CD14-positive monocyte (primary cell): ENCODE data around the gene NFYB. TPM values are rescaled to one million over a fixed set of nuclear protein-coding genes. Genes with fewer than 3 reads are reported as not detected.
A peak's percentile ranks its signal among the peaks of the same experiment; 100 is the strongest.

ENCODE experiments used
- DNase-seq, 3 donors: peaks; one replicate each; pipeline ENCODE4 v3.0.0-alpha.2; 2011 to 2022
- H2AFZ ChIP-seq: 2 replicates; pipeline ENCODE4 v1.6.0; 2012; ENCODE audit warnings: mild to moderate bottlenecking, low read depth, low read length, inconsistent platforms; ENCODE audit not compliant: insufficient read depth, poor library complexity, severe bottlenecking
- H3K27ac ChIP-seq, 2 donors: 1 replicate in 1 of 2; 2 replicates in 1 of 2; pipeline ENCODE4 v1.5.1; 2012 to 2013; ENCODE audit warnings: low read length in 2 of 2, control low read depth in 1 of 2, inconsistent platforms in 1 of 2, low read depth in 1 of 2, mild to moderate bottlenecking in 1 of 2
- H3K27me3 ChIP-seq, 2 donors: one replicate each; pipeline versions ENCODE4 v1.6.0 to v1.6.1; 2011 to 2013; ENCODE audit warnings: low read length in 2 of 2; ENCODE audit not compliant: control insufficient read depth in 2 of 2, insufficient read depth in 2 of 2
- H3K36me3 ChIP-seq, 2 donors: replicated peaks in 1 of 2; 1 replicate in 1 of 2; 2 replicates in 1 of 2; pipeline versions ENCODE4 v1.5.1 to v1.6.1; 2012 to 2013; ENCODE audit warnings: low read length in 2 of 2, control low read depth in 1 of 2, inconsistent platforms in 1 of 2, mild to moderate bottlenecking in 1 of 2; ENCODE audit not compliant: insufficient read depth in 2 of 2, control insufficient read depth in 1 of 2
- H3K4me1 ChIP-seq, 2 donors: 1 replicate in 1 of 2; 2 replicates in 1 of 2; pipeline versions ENCODE4 v1.5.1 to v1.6.1; 2012 to 2013; ENCODE audit warnings: low read length in 2 of 2, control low read depth in 1 of 2, inconsistent platforms in 1 of 2, mild to moderate bottlenecking in 1 of 2, moderate library complexity in 1 of 2; ENCODE audit not compliant: insufficient read depth in 2 of 2, control insufficient read depth in 1 of 2
- H3K4me2 ChIP-seq: replicated peaks from 2 replicates; pipeline ENCODE3; 2012; ENCODE audit warnings: low read length, moderate library complexity, mild to moderate bottlenecking; ENCODE audit not compliant: poor library complexity, severe bottlenecking; ENCODE audit errors: extremely low read depth
- H3K4me3 ChIP-seq, 3 experiments: fragments of 200-600 bp in 1 of 3; sonication (generic) in 1 of 3; replicated peaks in 1 of 3; 1 replicate in 2 of 3; 2 replicates in 1 of 3; pipeline ENCODE4 v1.5.1; 2011 to 2013; ENCODE audit warnings: low read length in 3 of 3, mild to moderate bottlenecking in 3 of 3, control low read depth in 2 of 3, low read depth in 2 of 3, inconsistent platforms in 1 of 3, moderate library complexity in 1 of 3
- H3K79me2 ChIP-seq: 2 replicates; pipeline ENCODE4 v1.6.0; 2012; ENCODE audit warnings: mild to moderate bottlenecking, control low read depth, inconsistent platforms, low read length, moderate library complexity; ENCODE audit not compliant: insufficient read depth
- H3K9ac ChIP-seq: 2 replicates; pipeline ENCODE4 v1.6.0; 2017; ENCODE audit warnings: low read length, mild to moderate bottlenecking; ENCODE audit not compliant: insufficient read depth, poor library complexity, severe bottlenecking
- H3K9me3 ChIP-seq, 2 donors: replicated peaks in 1 of 2; 1 replicate in 1 of 2; 2 replicates in 1 of 2; pipeline versions ENCODE4 v1.5.1 to v1.6.1; 2012 to 2013; ENCODE audit warnings: low read length in 2 of 2, control low read depth in 1 of 2; ENCODE audit not compliant: control insufficient read depth in 1 of 2, insufficient read depth in 1 of 2
- H4K20me1 ChIP-seq: 2 replicates; pipeline ENCODE4 v1.6.0; 2012; ENCODE audit warnings: mild to moderate bottlenecking, low read length, control low read depth, moderate library complexity; ENCODE audit not compliant: insufficient read depth
- H3K27ac Mint-ChIP-seq, 7 donors: one replicate each; pipeline ENCODE4 v1.8.0; 2020; ENCODE audit warnings: mild to moderate bottlenecking in 7 of 7, mixed read lengths in 7 of 7, moderate library complexity in 6 of 7, inconsistent platforms in 2 of 7
- H3K27me3 Mint-ChIP-seq, 3 donors: one replicate each; pipeline ENCODE4 v1.8.0; 2021 to 2022; ENCODE audit warnings: low read depth in 3 of 3, mild to moderate bottlenecking in 3 of 3, mixed read lengths in 3 of 3, moderate library complexity in 3 of 3, inconsistent platforms in 1 of 3
- H3K36me3 Mint-ChIP-seq, 2 donors: one replicate each; pipeline ENCODE4 v1.8.0; 2020; ENCODE audit warnings: mixed read lengths in 2 of 2, inconsistent platforms in 1 of 2, mild to moderate bottlenecking in 1 of 2
- H3K4me1 Mint-ChIP-seq: one replicate; pipeline ENCODE4 v1.8.0; 2020; ENCODE audit warnings: mild to moderate bottlenecking, mixed read lengths
- H3K4me3 Mint-ChIP-seq, 2 donors: one replicate each; pipeline ENCODE4 v1.8.0; 2020; ENCODE audit warnings: mild to moderate bottlenecking in 2 of 2, mixed read lengths in 2 of 2, moderate library complexity in 1 of 2
- H3K9me3 Mint-ChIP-seq, 7 donors: one replicate each; pipeline ENCODE4 v1.8.0; 2020 to 2022; ENCODE audit warnings: mixed read lengths in 7 of 7, mild to moderate bottlenecking in 6 of 7, moderate library complexity in 6 of 7, inconsistent platforms in 2 of 7
- CTCF ChIP-seq: fragments of 200-600 bp; IDR thresholded peaks from one replicate; pipeline ENCODE4 v1.8.0; 2022; ENCODE audit warnings: antibody characterized with exemption, mild to moderate bottlenecking
- WGBS: methylation state at CpG from one replicate; pipeline ENCODE4 v1.1.5; 2013; ENCODE audit warnings: missing lambda C conversion rate; ENCODE audit not compliant: insufficient coverage; 5-methylcytosine and 5-hydroxymethylcytosine counted together
- intact Hi-C, 2 donors: fragments of 100-400 bp; cut with micrococcal nuclease; formaldehyde crosslinking; loops; one replicate each; pipeline versions ENCODE4 v1.15.0 to v1.15.1; 2023
- polyA plus RNA-seq, 3 donors: library from polyadenylated mRNA; depleted of rRNA in 1 of 3; unstranded in 2 of 3; stranded (reverse) in 1 of 3; fragments of 300-500 nt in 2 of 3; fragments of >200 nt in 1 of 3; fragmentation: Illumina TruSeq in 2 of 3; gene quantifications; 1 replicate in 2 of 3; 2 replicates in 1 of 3; pipeline ENCODE4 v1.2.3, GENCODE V29; 2012 to 2021

Gene NFYB
- polyA plus RNA-seq, 3 donors, result 11.6 to 14.6 (median 12.3) TPM

- peaks cover 0 to 2% (median 0%) of the 10 kb centered on the region in 3 donors for H3K27me3 Mint-ChIP-seq
- H3K27ac Mint-ChIP-seq, result no peak overlapping the region
- intact Hi-C loops, result no loop called here
- 80% methylated on average over 2 of the region's 3 CpGs for WGBS
- peaks cover 0 to under 1% of the 10 kb centered on the region in 2 donors for H3K4me1 ChIP-seq
- TF ChIP-seq CTCF, result no peak
- no peaks in the 10 kb centered on the region for H3K36me3 Mint-ChIP-seq
- peaks cover 7 to 22% (median 11%) of the 10 kb centered on the region in 7 donors for H3K9me3 Mint-ChIP-seq
- H3K9me3 ChIP-seq, result peaks cover 7 to 20% of the 10 kb centered on the region in 2 donors
- peaks cover 2% of the 10 kb centered on the region for H3K4me1 Mint-ChIP-seq
- H3K27ac ChIP-seq, result no peak overlapping the region
- no peak for DNase-seq
- no peaks in the 10 kb centered on the region for H3K36me3 ChIP-seq
- H3K4me3 ChIP-seq, result no peak overlapping the region
- peak overlapping the region; percentile 26 for H2AFZ ChIP-seq
- no peaks in the 10 kb centered on the region for H4K20me1 ChIP-seq
- no peak overlapping the region for H3K9ac ChIP-seq
- no peak overlapping the region for H3K4me3 Mint-ChIP-seq
- H3K27me3 ChIP-seq, result no peaks in the 10 kb centered on the region
- H3K4me2 ChIP-seq, result no peak overlapping the region
- no peaks in the 10 kb centered on the region for H3K79me2 ChIP-seq
These were observed 45.4 kb upstream of the NFYB start for GRCh38 chr12:104183443-104183842.

- H3K36me3 ChIP-seq, result no peaks in the 10 kb centered on the region
- WGBS, result 100% methylated on average over 1 of the region's 5 CpGs
- H3K9me3 ChIP-seq, result peaks cover 7 to 20% of the 10 kb centered on the region in 2 donors
- H3K9ac ChIP-seq, result no peak overlapping the region
- no peak overlapping the region for H3K4me3 ChIP-seq
- H3K79me2 ChIP-seq, result no peaks in the 10 kb centered on the region
- H3K27me3 Mint-ChIP-seq, result peaks cover 0 to 2% (median 0%) of the 10 kb centered on the region in 3 donors
- no peaks in the 10 kb centered on the region for H3K27me3 ChIP-seq
- no peak overlapping the region for H3K4me3 Mint-ChIP-seq
- no peaks in the 10 kb centered on the region for H4K20me1 ChIP-seq
- H3K4me1 Mint-ChIP-seq, result peaks cover 9% of the 10 kb centered on the region
- H3K27ac Mint-ChIP-seq, result no peak overlapping the region
- intact Hi-C loops, result no loop called here
- H3K36me3 Mint-ChIP-seq, result no peaks in the 10 kb centered on the region
- peaks cover 6 to 7% of the 10 kb centered on the region in 2 donors for H3K4me1 ChIP-seq
- no peak for DNase-seq
- H3K27ac ChIP-seq, result no peak overlapping the region
- H3K4me2 ChIP-seq, result no peak overlapping the region
- TF ChIP-seq CTCF, result no peak
- H3K9me3 Mint-ChIP-seq, result peaks cover 7 to 19% (median 11%) of the 10 kb centered on the region in 7 donors
- H2AFZ ChIP-seq, result peak overlapping the region; percentile 26
These were observed 44.8 kb upstream of the NFYB start for GRCh38 chr12:104182621-104183378.
